ENCODE data around the gene FOXP1. TPM values are rescaled to one million over a fixed set of nuclear protein-coding genes. Genes with fewer than 3 reads are reported as not detected.
"Not testable (repeated sequence)": the region's sequence is repeated elsewhere in the genome, so short reads cannot be mapped to it uniquely, and the experiment has no call there.

The FOXP1 gene
- total RNA-seq, 1 experiment from 2014 or later, result 75.3 TPM

DNA sequence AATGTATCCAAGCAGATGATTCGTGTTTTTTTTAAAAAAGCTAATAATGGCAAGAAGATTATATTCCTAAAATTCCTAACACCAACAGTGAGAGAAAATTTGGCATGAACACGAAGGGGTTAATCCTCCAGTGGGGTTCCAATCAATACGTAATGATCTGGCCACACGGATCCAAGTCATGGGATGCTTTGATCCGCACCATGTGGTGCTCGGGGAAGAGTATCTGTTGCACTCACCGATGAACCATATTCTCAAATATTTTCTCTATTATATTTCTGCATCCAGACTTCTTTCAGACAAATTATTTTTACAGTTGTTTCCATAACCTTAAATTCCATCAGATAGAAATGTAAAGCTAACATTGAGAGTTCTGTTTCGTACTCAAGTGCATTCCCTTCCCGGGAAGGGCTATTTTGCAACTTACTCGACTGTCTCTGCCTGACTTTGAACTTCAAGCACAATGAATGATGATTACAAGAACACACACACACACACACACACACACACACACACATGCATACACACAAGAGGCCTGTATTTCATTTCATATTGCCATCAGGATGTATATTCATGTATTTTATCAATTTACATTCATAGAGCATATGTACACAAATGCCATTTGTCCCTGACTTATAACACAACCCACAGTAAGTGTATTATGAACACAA is 567.2 kb downstream of the FOXP1 start:
- no peaks in the 10 kb centered on the region for H3K4me1 ChIP-seq (ENCODE audit: insufficient read depth, low read length)
- no peak overlapping the region for H3K23ac ChIP-seq (ENCODE audit: insufficient read length, low read depth, low read length)
- H3K9ac ChIP-seq (ENCODE audit: extremely low read depth, insufficient read length, low read length), result no peak overlapping the region
- H3K4ac ChIP-seq (ENCODE audit: low read depth, low read length), result no peak overlapping the region
- no peaks in the 10 kb centered on the region for H3K27me3 Mint-ChIP-seq (ENCODE audit: low read depth)
- H3K9me3 Mint-ChIP-seq, result peaks cover 9 to 14% of the 10 kb centered on the region in 2 experiments
- no peaks in the 10 kb centered on the region for H3K23me2 ChIP-seq (ENCODE audit: insufficient read length, low read depth, low read length, poor library complexity, severe bottlenecking)
- H2BK12ac ChIP-seq (ENCODE audit: insufficient read length, low read depth, low read length), result no peak overlapping the region
- no peaks in the 10 kb centered on the region for H3K9me3 ChIP-seq (ENCODE audit: control insufficient read depth, low read depth, low read length)
- no peaks in the 10 kb centered on the region for H3K79me1 ChIP-seq (ENCODE audit: insufficient read depth, low read depth, low read length, poor library complexity, severe bottlenecking)
- no peaks in the 10 kb centered on the region for H3K4me1 Mint-ChIP-seq
- H3K27ac ChIP-seq (ENCODE audit: insufficient read length, low read depth, low read length), result no peak overlapping the region
- no peak overlapping the region for H2AFZ ChIP-seq (ENCODE audit: low read length)
- no peak overlapping the region for H3T11ph ChIP-seq (ENCODE audit: low read length)
- TF ChIP-seq, protein P1, sequence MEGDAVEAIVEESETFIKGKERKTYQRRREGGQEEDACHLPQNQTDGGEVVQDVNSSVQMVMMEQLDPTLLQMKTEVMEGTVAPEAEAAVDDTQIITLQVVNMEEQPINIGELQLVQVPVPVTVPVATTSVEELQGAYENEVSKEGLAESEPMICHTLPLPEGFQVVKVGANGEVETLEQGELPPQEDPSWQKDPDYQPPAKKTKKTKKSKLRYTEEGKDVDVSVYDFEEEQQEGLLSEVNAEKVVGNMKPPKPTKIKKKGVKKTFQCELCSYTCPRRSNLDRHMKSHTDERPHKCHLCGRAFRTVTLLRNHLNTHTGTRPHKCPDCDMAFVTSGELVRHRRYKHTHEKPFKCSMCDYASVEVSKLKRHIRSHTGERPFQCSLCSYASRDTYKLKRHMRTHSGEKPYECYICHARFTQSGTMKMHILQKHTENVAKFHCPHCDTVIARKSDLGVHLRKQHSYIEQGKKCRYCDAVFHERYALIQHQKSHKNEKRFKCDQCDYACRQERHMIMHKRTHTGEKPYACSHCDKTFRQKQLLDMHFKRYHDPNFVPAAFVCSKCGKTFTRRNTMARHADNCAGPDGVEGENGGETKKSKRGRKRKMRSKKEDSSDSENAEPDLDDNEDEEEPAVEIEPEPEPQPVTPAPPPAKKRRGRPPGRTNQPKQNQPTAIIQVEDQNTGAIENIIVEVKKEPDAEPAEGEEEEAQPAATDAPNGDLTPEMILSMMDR (conservative IDR thresholded peaks at IDR 0.05), result no peak
- no peak overlapping the region for H4K8ac ChIP-seq (replicated peaks; ENCODE audit: insufficient read length, low read depth, low read length)
- H4K20me1 ChIP-seq (ENCODE audit: control insufficient read depth, insufficient read depth, insufficient read length), result no peaks in the 10 kb centered on the region
- H3K79me2 ChIP-seq (ENCODE audit: insufficient read depth, low read length), result no peaks in the 10 kb centered on the region
- no peak overlapping the region for H2BK5ac ChIP-seq (ENCODE audit: insufficient read length, low read length)
- no peak overlapping the region for H3K4me2 ChIP-seq (ENCODE audit: insufficient read depth, insufficient read length, low read length)
- no peak overlapping the region for H4K91ac ChIP-seq (ENCODE audit: insufficient read length, low read depth, low read length)
- no peak overlapping the region for H2BK15ac ChIP-seq (ENCODE audit: low read depth, low read length)
- no CpG with 5 or more reads among the region's 10 CpGs for WGBS (ENCODE audit: extremely low coverage, insufficient read length, low lambda C conversion rate)
- peaks cover 17 to 27% (median 27%) of the 10 kb centered on the region in 3 experiments for H3K36me3 Mint-ChIP-seq (ENCODE audit: insufficient read depth in 1 of 3, low read depth in 3 of 3)
- H2AK5ac ChIP-seq (ENCODE audit: insufficient read length, low read length), result no peak overlapping the region
- no peak overlapping the region for H2BK20ac ChIP-seq (ENCODE audit: low read depth, low read length, poor library complexity, severe bottlenecking)
- H2BK120ac ChIP-seq (ENCODE audit: low read depth, low read length, poor library complexity, severe bottlenecking), result no peak overlapping the region
- no peak for DNase-seq
- H3K18ac ChIP-seq (ENCODE audit: insufficient read length, low read depth, low read length), result no peak overlapping the region
- no peak overlapping the region for H4K5ac ChIP-seq (ENCODE audit: insufficient read length, low read depth, low read length)
- no peak overlapping the region for H3K14ac ChIP-seq (ENCODE audit: insufficient read depth, low read length)
- no peak overlapping the region for H3K4me3 Mint-ChIP-seq
- no peak overlapping the region for H3K56ac ChIP-seq (ENCODE audit: insufficient read length, low read depth, low read length)
- no peaks in the 10 kb centered on the region for H3K27me3 ChIP-seq (ENCODE audit: insufficient read depth, low read length)
- peak overlapping the region in 1 of 3 experiments; percentile 18; a peak in 2 of 7 replicates for H3K27ac Mint-ChIP-seq

- H3K4me1 ChIP-seq (ENCODE audit: insufficient read depth, low read length); H3K27ac Mint-ChIP-seq; H3K27me3 Mint-ChIP-seq (ENCODE audit: low read depth); H4K5ac ChIP-seq (ENCODE audit: insufficient read length, low read depth, low read length); H3K9ac ChIP-seq (ENCODE audit: extremely low read depth, insufficient read length, low read length); H3K9me3 ChIP-seq (ENCODE audit: control insufficient read depth, low read depth, low read length); H2BK20ac ChIP-seq (ENCODE audit: low read depth, low read length, poor library complexity, severe bottlenecking); H2BK120ac ChIP-seq (ENCODE audit: low read depth, low read length, poor library complexity, severe bottlenecking); H3K14ac ChIP-seq (ENCODE audit: insufficient read depth, low read length); H3K23me2 ChIP-seq (ENCODE audit: insufficient read length, low read depth, low read length, poor library complexity, severe bottlenecking); H2AK5ac ChIP-seq (ENCODE audit: insufficient read length, low read length); H3K4me2 ChIP-seq (ENCODE audit: insufficient read depth, insufficient read length, low read length); H3K27ac ChIP-seq (ENCODE audit: insufficient read length, low read depth, low read length); H3K4me1 Mint-ChIP-seq; DNase-seq; H3K79me1 ChIP-seq (ENCODE audit: insufficient read depth, low read depth, low read length, poor library complexity, severe bottlenecking); H3K79me2 ChIP-seq (ENCODE audit: insufficient read depth, low read length); H2BK15ac ChIP-seq (ENCODE audit: low read depth, low read length); H4K8ac ChIP-seq (replicated peaks; ENCODE audit: insufficient read length, low read depth, low read length); H2BK12ac ChIP-seq (ENCODE audit: insufficient read length, low read depth, low read length); H4K91ac ChIP-seq (ENCODE audit: insufficient read length, low read depth, low read length); H3K4ac ChIP-seq (ENCODE audit: low read depth, low read length); H3K18ac ChIP-seq (ENCODE audit: insufficient read length, low read depth, low read length); H2BK5ac ChIP-seq (ENCODE audit: insufficient read length, low read length); H4K20me1 ChIP-seq (ENCODE audit: control insufficient read depth, insufficient read depth, insufficient read length); H3K23ac ChIP-seq (ENCODE audit: insufficient read length, low read depth, low read length); H3K56ac ChIP-seq (ENCODE audit: insufficient read length, low read depth, low read length); H2AFZ ChIP-seq (ENCODE audit: low read length); H3K4me3 Mint-ChIP-seq; H3T11ph ChIP-seq (ENCODE audit: low read length); H3K27me3 ChIP-seq (ENCODE audit: insufficient read depth, low read length): not testable (repeated sequence)
- H3K9me3 Mint-ChIP-seq, result peaks cover 9 to 14% of the 10 kb centered on the region in 2 experiments
- no CpG with 5 or more reads among the region's 6 CpGs for WGBS (ENCODE audit: extremely low coverage, insufficient read length, low lambda C conversion rate)
- peaks cover 17 to 30% (median 27%) of the 10 kb centered on the region in 3 experiments for H3K36me3 Mint-ChIP-seq (ENCODE audit: insufficient read depth in 1 of 3, low read depth in 3 of 3)
Measured at GRCh38 chr3:71014616-71015015, 568.9 kb downstream of the FOXP1 start.

Measured in H9 (cell line).